ENCODE measurements around the gene OR10A3. TPM values are rescaled to one million over a fixed set of nuclear protein-coding genes. Genes with fewer than 3 reads are reported as not detected.

Gene OR10A3
- total RNA-seq, 1 donor from 2014 or later: not detected

- no peak overlapping the region for H3K4me3 ChIP-seq
- Mint-ChIP-seq H3K27me3 (ENCODE audit: insufficient read depth, low read depth) (peaks cover 3% of the 10 kb centered on the region), H3K4me1 (peaks cover 39% of the 10 kb centered on the region), H3K27ac (peak overlapping the region; percentile 92), H3K9me3 (no peaks in the 10 kb centered on the region), H3K36me3 (no peaks in the 10 kb centered on the region), H3K4me3 (no peak overlapping the region)
- H3K9ac ChIP-seq: no peak overlapping the region
- H3K36me3 ChIP-seq: no peaks in the 10 kb centered on the region
- H3K4me2 ChIP-seq: peak overlapping the region; percentile 4
- peak; percentile 16 for DNase-seq (ENCODE audit: low spot score)
- H3K4me1 ChIP-seq: peaks cover 44% of the 10 kb centered on the region
- no peaks in the 10 kb centered on the region for H3K9me3 ChIP-seq (ENCODE audit: low read depth)
- peaks cover 21% of the 10 kb centered on the region for H3F3A ChIP-seq (ENCODE audit: low read depth)
- no peaks in the 10 kb centered on the region for H3K27me3 ChIP-seq
- H3K79me2 ChIP-seq (ENCODE audit: low read depth): no peaks in the 10 kb centered on the region
- no peak for TF ChIP-seq EZH2 (IDR thresholded peaks at IDR 0.05)
- TF ChIP-seq CTCF (IDR thresholded peaks at IDR 0.05): no peak
- TF ChIP-seq EZH2phosphoT487 (IDR thresholded peaks at IDR 0.05): no peak
- H3K27ac ChIP-seq: no peak overlapping the region
- no peaks in the 10 kb centered on the region for H4K20me1 ChIP-seq (ENCODE audit: low read depth)
- peak overlapping the region; percentile 86 for H2AFZ ChIP-seq (replicated peaks)
Observed at GRCh38 chr11:7905961-7906429, 35.5 kb downstream of the OR10A3 start.

GRCh38 chr11:7905549-7905948, 36.0 kb downstream of the OR10A3 start:
- no peaks in the 10 kb centered on the region for H3K79me2 ChIP-seq (ENCODE audit: low read depth)
- H3K27ac Mint-ChIP-seq: peak overlapping the region; percentile 92
- no peaks in the 10 kb centered on the region for H3K36me3 Mint-ChIP-seq
- no peaks in the 10 kb centered on the region for H4K20me1 ChIP-seq (ENCODE audit: low read depth)
- peaks cover 44% of the 10 kb centered on the region for H3K4me1 ChIP-seq
- H3K27me3 ChIP-seq: no peaks in the 10 kb centered on the region
- H3K27me3 Mint-ChIP-seq (ENCODE audit: insufficient read depth, low read depth): peaks cover 3% of the 10 kb centered on the region
- peaks cover 39% of the 10 kb centered on the region for H3K4me1 Mint-ChIP-seq
- no peaks in the 10 kb centered on the region for H3K9me3 ChIP-seq (ENCODE audit: low read depth)
- H3K36me3 ChIP-seq: no peaks in the 10 kb centered on the region
- no peak for DNase-seq (ENCODE audit: low spot score)
- H3F3A ChIP-seq (ENCODE audit: low read depth): peaks cover 21% of the 10 kb centered on the region
- H3K9ac ChIP-seq: no peak overlapping the region
- TF ChIP-seq EZH2phosphoT487 (IDR thresholded peaks at IDR 0.05) (no peak), EZH2 (IDR thresholded peaks at IDR 0.05) (no peak), CTCF (IDR thresholded peaks at IDR 0.05) (no peak)
- H3K27ac ChIP-seq: no peak overlapping the region
- H3K9me3 Mint-ChIP-seq: no peaks in the 10 kb centered on the region
- H3K4me2 ChIP-seq: peak overlapping the region; percentile 4
- H3K4me3 Mint-ChIP-seq: no peak overlapping the region
- peak overlapping the region; percentile 86 for H2AFZ ChIP-seq (replicated peaks)
- no peak overlapping the region for H3K4me3 ChIP-seq

GRCh38 chr11:7904917-7905316, 36.6 kb downstream of the OR10A3 start:
- Histone ChIP-seq H3K27me3 (no peaks in the 10 kb centered on the region), H3K9me3 (ENCODE audit: low read depth) (no peaks in the 10 kb centered on the region), H3K4me2 (no peak overlapping the region), H2AFZ (replicated peaks) (peak overlapping the region; percentile 86), H4K20me1 (ENCODE audit: low read depth) (no peaks in the 10 kb centered on the region), H3K27ac (no peak overlapping the region), H3K79me2 (ENCODE audit: low read depth) (no peaks in the 10 kb centered on the region), H3K4me1 (peaks cover 41% of the 10 kb centered on the region), H3K9ac (no peak overlapping the region), H3K36me3 (no peaks in the 10 kb centered on the region), H3F3A (ENCODE audit: low read depth) (peaks cover 21% of the 10 kb centered on the region), H3K4me3 (no peak overlapping the region)
- TF ChIP-seq EZH2 (IDR thresholded peaks at IDR 0.05) (no peak), CTCF (IDR thresholded peaks at IDR 0.05) (peak; percentile 46)
- Mint-ChIP-seq H3K36me3 (no peaks in the 10 kb centered on the region), H3K9me3 (no peaks in the 10 kb centered on the region), H3K27ac (peak overlapping the region; percentile 92), H3K4me1 (peaks cover 39% of the 10 kb centered on the region), H3K4me3 (no peak overlapping the region), H3K27me3 (ENCODE audit: insufficient read depth, low read depth) (peaks cover 3% of the 10 kb centered on the region)
- peak; percentile 33 for DNase-seq (ENCODE audit: low spot score)
